Neural cell (in vitro differentiated cells): Measurements from ENCODE around the gene TEX35. TPM values are rescaled to one million over a fixed set of nuclear protein-coding genes. Genes with fewer than 3 reads are reported as not detected.
A peak's percentile ranks its signal among the peaks of the same experiment; 100 is the strongest.

Experiments
- H2AFZ ChIP-seq: fragments of 200-600, 300-800 bp; sonication (generic), shearing (Covaris generic); 2 replicates; pipeline ENCODE4 v1.6.0; 2014; ENCODE audit warnings: low read depth, mild to moderate bottlenecking, antibody characterized with exemption, low read length, moderate library complexity
- H3F3A ChIP-seq: fragments of 200-600 bp; shearing (Covaris generic); 2 replicates; pipeline ENCODE4 v1.6.1; 2016; ENCODE audit warnings: mild to moderate bottlenecking, moderate library complexity, mixed read lengths, antibody characterized with exemption, low read length; ENCODE audit not compliant: insufficient read depth, poor library complexity, severe bottlenecking
- H3K27ac ChIP-seq: fragments of 200-600, 300-800 bp; sonication (generic), shearing (Covaris generic); 2 replicates; pipeline ENCODE4 v1.5.1; 2014; ENCODE audit warnings: mild to moderate bottlenecking, low read length, moderate library complexity
- H3K27me3 ChIP-seq: fragments of 300-800, 200-600 bp; sonication (generic), shearing (Covaris generic); 2 replicates; pipeline ENCODE4 v1.6.0; 2014; ENCODE audit warnings: mild to moderate bottlenecking, low read depth, low read length, moderate library complexity; ENCODE audit not compliant: insufficient read depth
- H3K36me3 ChIP-seq: fragments of 300-800, 200-600 bp; sonication (generic), shearing (Covaris generic); 2 replicates; pipeline ENCODE4 v1.5.1; 2014; ENCODE audit warnings: mild to moderate bottlenecking, antibody characterized with exemption, low read length, moderate library complexity; ENCODE audit not compliant: insufficient read depth
- H3K4me2 ChIP-seq: fragments of 300-800, 200-600 bp; sonication (generic), shearing (Covaris generic); 2 replicates; pipeline ENCODE4 v1.6.0; 2014; ENCODE audit warnings: mild to moderate bottlenecking, low read length
- H3K4me3 ChIP-seq: fragments of 300-800, 200-600 bp; sonication (generic), shearing (Covaris generic); 2 replicates; pipeline ENCODE4 v1.5.1; 2014; ENCODE audit warnings: mild to moderate bottlenecking, low read length, moderate library complexity
- H3K79me2 ChIP-seq: fragments of 200-600 bp; shearing (Covaris generic); replicated peaks from 2 replicates; pipeline ENCODE4 v1.6.0; 2014; ENCODE audit warnings: mild to moderate bottlenecking, low read length, moderate library complexity; ENCODE audit not compliant: insufficient read depth
- H3K9ac ChIP-seq: fragments of 300-800, 200-600 bp; sonication (generic), shearing (Covaris generic); 2 replicates; pipeline ENCODE4 v1.6.1; 2016; ENCODE audit warnings: mild to moderate bottlenecking, low read length, mixed read lengths
- H3K9me2 ChIP-seq: fragments of 200-600 bp; shearing (Covaris generic); 2 replicates; pipeline ENCODE4 v1.6.1; 2016; ENCODE audit warnings: mild to moderate bottlenecking, low read length, mixed read lengths; ENCODE audit not compliant: insufficient read depth
- H3K9me3 ChIP-seq: fragments of 200-600, 300-800 bp; sonication (generic), shearing (Covaris generic); 2 replicates; pipeline ENCODE4 v1.6.1; 2016; ENCODE audit warnings: mild to moderate bottlenecking, mixed run types, low read length, moderate library complexity, mixed read lengths
- H4K20me1 ChIP-seq: fragments of 200-600 bp; shearing (Covaris generic); 2 replicates; pipeline ENCODE4 v1.6.1; 2016; ENCODE audit warnings: mild to moderate bottlenecking, mixed run types; ENCODE audit not compliant: insufficient read depth
- CTCF ChIP-seq: fragments of 450-650 bp; IDR thresholded peaks from 2 replicates; pipeline ENCODE4 v1.5.1; 2014; ENCODE audit warnings: antibody characterized with exemption, mild to moderate bottlenecking, moderate library complexity; ENCODE audit not compliant: poor library complexity, severe bottlenecking
- EZH2 ChIP-seq: fragments of 200-600, 300-800 bp; shearing (Covaris generic), sonication (generic); IDR thresholded peaks from 2 replicates; pipeline ENCODE4 v1.6.1; 2014; ENCODE audit warnings: antibody characterized with exemption, low read length, borderline replicate concordance, mild to moderate bottlenecking; ENCODE audit not compliant: insufficient read depth, poor library complexity, severe bottlenecking
- MXI1 ChIP-seq: fragments of 450-650 bp; conservative IDR thresholded peaks from 2 replicates; pipeline ENCODE4 v1.6.1; 2014; ENCODE audit warnings: antibody characterized with exemption, mild to moderate bottlenecking; ENCODE audit not compliant: poor library complexity, severe bottlenecking
- POLR2AphosphoS5 ChIP-seq: IDR thresholded peaks from 2 replicates; pipeline ENCODE4 v1.6.1; 2012
- RAD21 ChIP-seq: fragments of 450-650 bp; conservative IDR thresholded peaks from 2 replicates; pipeline ENCODE4 v1.6.1; 2014; ENCODE audit warnings: antibody characterized with exemption, mild to moderate bottlenecking, moderate library complexity
- SMC3 ChIP-seq: fragments of 450-650 bp; conservative IDR thresholded peaks from 2 replicates; pipeline ENCODE4 v1.6.1; 2014; ENCODE audit warnings: antibody characterized with exemption, mild to moderate bottlenecking, moderate library complexity; ENCODE audit not compliant: poor library complexity
- TAF1 ChIP-seq: IDR thresholded peaks from 2 replicates; pipeline ENCODE4 v1.6.1; 2012; ENCODE audit warnings: low read depth
- polyA plus RNA-seq: library from polyadenylated mRNA; depleted of rRNA; stranded (reverse); fragments of >200 nt; gene quantifications from 2 replicates; pipeline ENCODE4 v1.2.3, GENCODE V29; 2014
- TF ChIP-seq, protein P1 (sequence below): IDR thresholded peaks from 2 replicates; pipeline ENCODE4 v1.6.1; 2012; ENCODE audit warnings: borderline replicate concordance

TEX35 gene
- polyA plus RNA-seq, 1 donor from 2014 or later, result not detected

DNA sequence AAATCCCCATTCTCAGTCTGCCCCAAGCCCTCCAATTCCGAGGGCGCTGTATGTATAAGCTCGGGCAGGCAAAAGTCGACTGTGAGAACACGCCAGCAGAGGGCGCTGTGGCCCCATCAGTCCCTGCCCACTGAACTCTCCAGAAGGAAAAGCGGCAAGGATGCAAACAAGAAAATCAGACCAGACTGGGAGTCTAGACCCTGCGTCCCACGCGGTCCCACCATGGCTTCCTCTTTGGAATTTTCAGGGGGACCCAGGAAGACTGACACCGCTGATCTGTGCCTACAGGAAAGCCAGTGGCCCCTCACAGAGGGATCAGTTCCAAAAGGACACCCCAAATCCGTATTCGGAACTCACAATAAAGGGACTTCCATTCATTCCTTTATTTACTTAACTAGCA is 19.5 kb downstream of the TEX35 start:
- H3K4me2 ChIP-seq, result no peak overlapping the region
- H3K79me2 ChIP-seq, result no peaks in the 10 kb centered on the region
- TF ChIP-seq POLR2AphosphoS5 (no peak), SMC3 (peak; percentile 85), TAF1 (no peak), MXI1 (no peak), EZH2 (no peak), RAD21 (peak; percentile 80), CTCF (peak; percentile 82)
- TF ChIP-seq, protein P1, sequence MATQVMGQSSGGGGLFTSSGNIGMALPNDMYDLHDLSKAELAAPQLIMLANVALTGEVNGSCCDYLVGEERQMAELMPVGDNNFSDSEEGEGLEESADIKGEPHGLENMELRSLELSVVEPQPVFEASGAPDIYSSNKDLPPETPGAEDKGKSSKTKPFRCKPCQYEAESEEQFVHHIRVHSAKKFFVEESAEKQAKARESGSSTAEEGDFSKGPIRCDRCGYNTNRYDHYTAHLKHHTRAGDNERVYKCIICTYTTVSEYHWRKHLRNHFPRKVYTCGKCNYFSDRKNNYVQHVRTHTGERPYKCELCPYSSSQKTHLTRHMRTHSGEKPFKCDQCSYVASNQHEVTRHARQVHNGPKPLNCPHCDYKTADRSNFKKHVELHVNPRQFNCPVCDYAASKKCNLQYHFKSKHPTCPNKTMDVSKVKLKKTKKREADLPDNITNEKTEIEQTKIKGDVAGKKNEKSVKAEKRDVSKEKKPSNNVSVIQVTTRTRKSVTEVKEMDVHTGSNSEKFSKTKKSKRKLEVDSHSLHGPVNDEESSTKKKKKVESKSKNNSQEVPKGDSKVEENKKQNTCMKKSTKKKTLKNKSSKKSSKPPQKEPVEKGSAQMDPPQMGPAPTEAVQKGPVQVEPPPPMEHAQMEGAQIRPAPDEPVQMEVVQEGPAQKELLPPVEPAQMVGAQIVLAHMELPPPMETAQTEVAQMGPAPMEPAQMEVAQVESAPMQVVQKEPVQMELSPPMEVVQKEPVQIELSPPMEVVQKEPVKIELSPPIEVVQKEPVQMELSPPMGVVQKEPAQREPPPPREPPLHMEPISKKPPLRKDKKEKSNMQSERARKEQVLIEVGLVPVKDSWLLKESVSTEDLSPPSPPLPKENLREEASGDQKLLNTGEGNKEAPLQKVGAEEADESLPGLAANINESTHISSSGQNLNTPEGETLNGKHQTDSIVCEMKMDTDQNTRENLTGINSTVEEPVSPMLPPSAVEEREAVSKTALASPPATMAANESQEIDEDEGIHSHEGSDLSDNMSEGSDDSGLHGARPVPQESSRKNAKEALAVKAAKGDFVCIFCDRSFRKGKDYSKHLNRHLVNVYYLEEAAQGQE, result no peak
- no peaks in the 10 kb centered on the region for H3F3A ChIP-seq
- no peaks in the 10 kb centered on the region for H3K9me3 ChIP-seq
- no peaks in the 10 kb centered on the region for H3K27me3 ChIP-seq
- no peak overlapping the region for H2AFZ ChIP-seq
- H3K4me3 ChIP-seq, result no peak overlapping the region
- no peak overlapping the region for H3K9ac ChIP-seq
- no peak overlapping the region for H3K27ac ChIP-seq
- no peaks in the 10 kb centered on the region for H3K36me3 ChIP-seq
- no peaks in the 10 kb centered on the region for H4K20me1 ChIP-seq
- no peaks in the 10 kb centered on the region for H3K9me2 ChIP-seq

DNA sequence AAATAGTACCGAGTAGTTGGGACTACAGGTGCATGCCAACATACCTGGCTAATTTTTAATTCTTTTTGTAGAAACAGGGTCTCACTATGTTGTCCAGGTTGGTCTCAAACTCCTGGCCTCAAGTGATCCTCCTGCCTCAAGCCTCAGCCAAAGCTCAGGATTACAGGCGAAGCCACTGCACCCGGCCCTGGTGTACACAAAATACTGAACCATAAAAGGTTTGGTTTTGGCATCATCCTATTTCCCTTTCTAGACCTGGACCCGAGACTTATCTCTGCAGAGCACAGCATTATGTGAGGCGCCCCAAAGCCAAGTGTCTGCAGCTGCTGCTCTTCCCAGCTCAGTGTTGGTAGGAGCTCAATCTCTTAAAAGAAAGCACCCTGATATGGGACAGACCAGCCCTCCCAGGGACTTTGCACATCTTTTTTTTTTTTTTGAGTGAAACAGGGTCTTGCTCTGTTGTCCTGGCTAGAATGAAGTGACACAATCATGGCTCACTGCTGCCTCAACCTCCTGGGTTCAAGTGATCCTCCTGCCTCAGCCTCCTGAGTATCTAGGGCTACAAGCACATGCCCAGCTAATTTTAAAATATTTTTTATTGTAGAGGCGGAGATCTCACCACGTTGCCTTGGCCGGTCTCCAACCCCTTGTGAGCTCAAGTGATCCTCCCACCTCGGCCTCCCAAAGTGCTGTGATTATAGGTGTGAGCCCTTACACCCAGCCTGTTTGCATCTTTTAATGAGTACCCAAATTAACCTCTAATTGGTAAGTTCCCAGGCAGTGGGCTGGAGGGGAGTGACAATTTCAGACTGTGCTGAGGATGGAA is 20.4 kb downstream of the TEX35 start:
- no peaks in the 10 kb centered on the region for H3K27me3 ChIP-seq

More for the DNA sequence above, 20.4 kb downstream of the TEX35 start:
- Histone ChIP-seq H3K79me2 (no peaks in the 10 kb centered on the region), H3K9me3 (no peaks in the 10 kb centered on the region), H3K9me2 (no peaks in the 10 kb centered on the region), H4K20me1 (no peaks in the 10 kb centered on the region), H3F3A (no peaks in the 10 kb centered on the region), H3K4me2 (no peak overlapping the region), H3K4me3 (no peak overlapping the region), H2AFZ (no peak overlapping the region), H3K9ac (no peak overlapping the region), H3K36me3 (no peaks in the 10 kb centered on the region), H3K27ac (no peak overlapping the region)
- TF ChIP-seq MXI1 (no peak), CTCF (no peak)
- TF ChIP-seq, protein P1, result no peak
